AG09309 (cell line): ENCODE results near the gene PLCD3.

Source experiments
- DNase-seq: peaks from one replicate; pipeline ENCODE4 v3.0.0-alpha.2; 2010; ENCODE audit warnings: low read depth
- H3K4me3 ChIP-seq: 2 replicates; pipeline ENCODE4 v1.5.1; 2011; ENCODE audit warnings: mild to moderate bottlenecking, low read depth, low read length, moderate library complexity; ENCODE audit not compliant: control insufficient read depth
- TF ChIP-seq, protein P1 (sequence below): IDR thresholded peaks from 2 replicates; pipeline ENCODE4 v1.5.1; 2011; ENCODE audit warnings: mild to moderate bottlenecking, low read depth, low read length, inconsistent platforms; ENCODE audit not compliant: insufficient read depth, control insufficient read depth; ENCODE audit errors: missing control alignments

PLCD3 gene

DNA sequence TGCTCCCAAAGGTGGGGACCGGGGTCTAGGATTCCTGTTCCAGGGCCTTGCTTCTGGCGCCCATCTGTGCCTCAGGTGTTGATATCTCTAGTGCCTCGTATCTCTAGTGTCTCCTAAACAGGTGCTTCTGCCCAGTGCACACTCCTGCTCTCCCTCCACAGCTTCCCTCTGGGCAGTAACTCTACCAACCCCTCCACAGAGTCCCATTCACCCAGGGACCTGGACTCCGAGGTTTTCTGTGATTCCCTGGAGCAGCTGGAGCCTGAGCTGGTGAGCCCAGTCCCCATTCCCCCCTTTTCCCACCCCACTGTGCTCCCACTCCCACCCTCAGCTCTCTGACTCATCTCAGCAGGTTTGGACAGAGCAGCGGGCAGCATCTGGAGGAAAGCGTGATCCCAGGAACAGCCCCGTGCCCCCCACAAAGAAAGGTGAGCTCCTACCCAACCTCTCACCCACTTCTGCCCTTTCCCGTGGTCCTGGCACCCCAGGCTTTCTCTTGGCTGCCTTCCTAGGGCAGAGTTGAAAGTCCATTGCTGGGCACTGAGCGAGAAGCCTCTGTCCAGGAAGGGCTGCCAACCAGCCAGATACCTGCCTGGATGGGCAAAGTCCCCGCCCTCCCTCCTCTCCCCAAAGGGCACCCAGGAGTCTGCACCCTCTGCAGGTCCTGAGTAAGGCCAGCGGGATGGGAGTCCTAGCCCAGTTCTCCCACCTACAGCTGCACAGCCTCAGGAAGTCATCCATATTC is 5.4 kb upstream of the PLCD3 start:
- H3K4me3 ChIP-seq: no peak overlapping the region
- TF ChIP-seq, protein P1, sequence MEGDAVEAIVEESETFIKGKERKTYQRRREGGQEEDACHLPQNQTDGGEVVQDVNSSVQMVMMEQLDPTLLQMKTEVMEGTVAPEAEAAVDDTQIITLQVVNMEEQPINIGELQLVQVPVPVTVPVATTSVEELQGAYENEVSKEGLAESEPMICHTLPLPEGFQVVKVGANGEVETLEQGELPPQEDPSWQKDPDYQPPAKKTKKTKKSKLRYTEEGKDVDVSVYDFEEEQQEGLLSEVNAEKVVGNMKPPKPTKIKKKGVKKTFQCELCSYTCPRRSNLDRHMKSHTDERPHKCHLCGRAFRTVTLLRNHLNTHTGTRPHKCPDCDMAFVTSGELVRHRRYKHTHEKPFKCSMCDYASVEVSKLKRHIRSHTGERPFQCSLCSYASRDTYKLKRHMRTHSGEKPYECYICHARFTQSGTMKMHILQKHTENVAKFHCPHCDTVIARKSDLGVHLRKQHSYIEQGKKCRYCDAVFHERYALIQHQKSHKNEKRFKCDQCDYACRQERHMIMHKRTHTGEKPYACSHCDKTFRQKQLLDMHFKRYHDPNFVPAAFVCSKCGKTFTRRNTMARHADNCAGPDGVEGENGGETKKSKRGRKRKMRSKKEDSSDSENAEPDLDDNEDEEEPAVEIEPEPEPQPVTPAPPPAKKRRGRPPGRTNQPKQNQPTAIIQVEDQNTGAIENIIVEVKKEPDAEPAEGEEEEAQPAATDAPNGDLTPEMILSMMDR: no peak
- DNase-seq: no peak

DNA sequence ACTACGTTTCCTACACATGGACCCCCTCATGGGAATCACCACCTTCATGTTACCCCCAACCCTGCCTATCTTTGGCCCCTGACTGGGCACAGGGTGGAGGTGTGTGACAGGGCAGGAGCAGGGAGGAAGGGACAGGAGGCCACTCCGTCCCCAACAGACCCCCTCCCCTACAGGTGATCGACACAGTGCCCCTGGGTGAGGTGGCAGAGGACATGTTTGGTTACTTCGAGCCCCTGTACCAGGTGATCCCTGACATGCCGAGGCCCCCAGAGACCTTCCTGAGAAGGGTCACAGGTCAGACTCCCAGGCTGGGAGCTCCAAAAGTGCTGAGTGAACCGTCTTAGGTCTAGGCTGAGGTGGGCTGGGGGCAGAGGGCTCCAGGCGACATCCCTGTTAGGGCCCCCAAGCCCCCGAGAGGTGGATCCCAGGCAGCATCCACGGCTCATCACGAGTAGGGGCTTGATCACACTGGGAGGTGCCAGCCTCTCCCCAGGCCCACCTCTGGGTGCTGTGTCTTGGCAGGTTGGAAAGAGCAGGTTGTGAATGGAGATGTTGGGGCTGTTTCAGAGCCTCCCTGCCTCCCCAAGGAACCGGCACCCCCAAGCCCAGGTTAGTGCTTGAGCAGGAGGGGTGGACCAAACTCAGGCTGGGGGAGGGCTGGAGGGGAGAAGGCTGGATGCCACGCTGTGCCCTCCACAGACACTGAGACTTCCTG is 4.7 kb upstream of the PLCD3 start:
- no peak overlapping the region for H3K4me3 ChIP-seq
- TF ChIP-seq, protein P1: no peak
- DNase-seq: no peak

DNA sequence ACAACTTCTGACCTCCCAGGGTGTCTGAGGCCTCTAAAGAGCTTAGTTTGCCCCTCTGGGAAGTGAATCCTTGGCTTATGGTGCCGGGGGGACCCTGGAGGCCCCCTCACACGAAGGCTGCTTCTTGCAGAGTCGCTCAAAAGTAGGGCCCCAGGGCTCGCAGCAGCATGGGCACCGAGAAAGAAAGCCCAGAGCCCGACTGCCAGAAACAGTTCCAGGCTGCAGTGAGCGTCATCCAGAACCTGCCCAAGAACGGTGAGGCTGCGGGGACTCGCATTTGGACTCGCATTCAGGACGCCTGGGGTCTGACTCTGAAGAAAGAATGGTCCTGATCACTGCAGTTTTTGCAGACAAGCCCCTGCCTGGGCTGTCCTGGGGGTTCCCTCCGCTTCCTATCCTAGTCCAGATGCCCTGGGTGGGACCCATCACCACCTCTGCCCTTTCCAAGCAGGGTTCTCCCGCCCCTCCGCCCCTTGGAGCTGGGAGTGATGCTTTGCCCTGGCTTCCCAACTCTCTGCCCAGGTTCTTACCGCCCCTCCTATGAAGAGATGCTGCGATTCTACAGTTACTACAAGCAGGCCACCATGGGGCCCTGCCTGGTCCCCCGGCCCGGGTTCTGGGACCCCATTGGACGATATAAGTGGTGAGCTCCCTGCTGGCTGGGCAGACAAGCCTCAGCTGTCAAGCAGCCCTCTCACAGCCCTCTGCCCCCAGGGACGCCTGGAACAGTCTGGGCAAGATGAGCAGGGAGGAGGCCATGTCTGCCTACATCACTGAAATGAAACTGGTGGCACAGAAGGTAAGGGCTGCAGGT is 3.9 kb upstream of the PLCD3 start:
- H3K4me3 ChIP-seq: peak overlapping the region; percentile 61
- TF ChIP-seq, protein P1: no peak
- DNase-seq: no peak

DNA sequence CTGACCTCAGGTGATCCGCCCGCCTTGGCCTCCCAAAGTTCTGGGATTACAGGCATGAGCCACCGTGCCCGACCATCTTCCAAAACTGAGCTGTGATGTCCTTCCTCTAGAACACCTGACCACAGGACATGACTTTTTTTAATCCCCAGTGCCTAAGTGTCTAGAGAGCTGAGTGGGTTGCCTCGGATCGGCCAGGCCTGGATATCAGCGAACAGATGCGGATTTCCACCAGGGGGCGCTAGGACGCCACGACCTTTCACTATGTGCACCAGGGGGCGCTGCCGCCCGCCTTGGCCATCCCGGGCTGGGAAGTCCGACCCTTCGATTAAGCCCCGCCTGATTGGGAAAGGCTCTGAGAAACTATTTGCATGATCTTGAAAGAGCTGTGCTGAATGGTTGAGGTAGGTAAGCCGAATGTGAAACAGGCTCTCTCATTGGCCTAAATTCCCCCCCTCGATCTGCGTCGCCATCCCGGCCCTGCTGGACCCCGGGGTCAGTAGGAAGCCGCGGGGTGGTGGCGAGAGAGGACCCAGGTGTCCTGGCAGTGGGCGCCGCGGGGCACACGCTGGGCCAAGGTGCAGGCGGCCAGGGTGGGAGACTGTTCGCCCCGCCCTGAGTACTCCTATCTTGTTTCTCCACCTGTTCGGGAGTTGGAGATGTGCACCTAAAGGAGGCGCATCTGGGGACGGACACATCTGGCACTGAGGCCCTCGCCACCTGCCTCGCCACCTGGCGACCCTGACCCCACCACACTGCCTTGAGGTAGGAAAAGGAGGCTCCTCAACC is 3.1 kb upstream of the PLCD3 start, which contains the start of gene ACBD4:
TSS of gene ACBD4 (plus strand) at position 496 of the 786 bp plus-strand sequence. CDS start 458 bp downstream, outside the sequence.
- TF ChIP-seq, protein P1: peak; percentile 100
- peak; percentile 89 for DNase-seq
- H3K4me3 ChIP-seq: peak within 1 kb of the TSS; percentile 61

DNA sequence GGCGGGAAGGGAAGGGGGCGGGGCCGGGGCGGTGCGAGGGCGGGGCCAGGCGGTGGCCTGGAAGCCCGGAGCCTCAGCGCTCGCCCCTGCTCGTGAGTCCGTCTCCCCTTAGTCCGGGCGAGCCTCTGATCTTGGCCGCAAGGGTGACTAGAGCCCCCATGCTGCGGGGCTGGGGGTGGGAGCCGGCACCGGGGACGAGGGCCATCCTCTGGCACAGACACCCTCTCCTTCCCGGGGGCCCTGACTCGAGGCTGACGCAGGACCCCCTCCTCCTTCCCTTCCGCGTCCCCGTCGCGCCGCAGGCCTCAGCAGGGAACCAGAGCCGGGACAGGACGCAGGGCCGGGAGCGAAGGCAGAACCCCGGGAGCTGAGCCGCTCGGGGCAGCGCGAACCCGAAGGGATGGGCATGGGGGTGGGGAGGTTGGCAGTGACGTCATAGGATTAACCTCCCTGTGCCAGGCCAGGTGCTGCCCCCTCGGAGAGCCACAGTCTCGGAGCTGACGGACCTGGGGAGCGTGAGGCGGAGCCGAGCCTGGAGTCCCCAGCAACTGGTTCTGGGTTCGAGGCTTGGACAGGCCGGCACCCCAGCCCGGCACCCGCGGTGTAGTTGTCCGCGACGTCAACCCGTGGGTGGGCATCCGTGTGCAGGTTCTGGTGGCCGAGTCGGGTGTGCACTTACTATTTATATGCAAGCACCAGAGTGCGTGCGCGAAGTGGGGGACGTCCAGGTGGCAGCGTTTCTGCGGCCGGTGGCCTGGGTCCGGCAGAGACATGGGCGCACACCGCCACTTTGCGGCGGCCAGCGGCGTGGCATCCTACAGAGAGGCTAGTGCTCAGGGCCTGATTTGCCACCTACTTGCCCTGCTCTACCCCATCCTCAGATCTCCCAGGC is 503 bp upstream of the PLCD3 start:
- TF ChIP-seq, protein P1: peak; percentile 89
- no peak for DNase-seq
- peak overlapping the region; percentile 60 for H3K4me3 ChIP-seq
